PC-3 (cell line): ENCODE measurements around the gene MED13L. TPM values are rescaled to one million over a fixed set of nuclear protein-coding genes. Genes with fewer than 3 reads are reported as not detected.
"Not testable (repeated sequence)": the region's sequence is repeated elsewhere in the genome, so short reads cannot be mapped to it uniquely, and the experiment has no call there.

Experiments
- ATAC-seq: fragments of 200-7000 bp; cut with Tn5 transposase; 2 replicates; pipeline ENCODE4 v1.9.1; 2020; ENCODE audit warnings: mild to moderate bottlenecking, moderate library complexity
- BruUV-seq: library from RNA; stranded (reverse); fragments of 400-500 nt; replicated peaks from 2 replicates; lab custom pipeline; 2021; lab: Mats Ljungman, UMichigan
- CTCF ChIA-PET: fragments of 300-600 bp; sonication (Branson Sonifier 250); formaldehyde crosslinking; loops from one replicate; lab custom pipeline; 2022; ENCODE audit warnings: antibody characterized with exemption; lab: Charles Lee
- POLR2A ChIA-PET: fragments of 300-600 bp; sonication (Branson Sonifier 250); formaldehyde crosslinking; loops from one replicate; lab custom pipeline; 2022; ENCODE audit warnings: antibody characterized with exemption; ENCODE audit not compliant: unreplicated experiment; lab: Charles Lee
- DNase-seq: peaks from one replicate; pipeline ENCODE4 v3.0.0-alpha.2; 2015
- H2AFZ ChIP-seq: fragments of 300-600 bp; sonication (generic); 2 replicates; pipeline ENCODE4 v1.6.0; 2016; ENCODE audit warnings: antibody characterized with exemption, low read length
- H3F3A ChIP-seq: fragments of 300-600 bp; sonication (generic); one replicate; pipeline ENCODE4 v1.6.0; 2017; ENCODE audit warnings: antibody characterized with exemption, low read length, control low read depth, mild to moderate bottlenecking; ENCODE audit not compliant: unreplicated experiment
- H3K27ac ChIP-seq: fragments of 300-600 bp; sonication (generic); 2 replicates; pipeline ENCODE4 v1.5.1; 2016; ENCODE audit warnings: mild to moderate bottlenecking, low read length
- H3K27me3 ChIP-seq: fragments of 300-600 bp; sonication (generic); 2 replicates; pipeline ENCODE4 v1.6.1; 2016; ENCODE audit warnings: low read length, mixed read lengths
- H3K36me3 ChIP-seq: fragments of 300-600 bp; sonication (generic); 2 replicates; pipeline ENCODE4 v1.6.1; 2016; ENCODE audit warnings: low read depth, mixed run types, low read length, mixed read lengths
- H3K4me1 ChIP-seq: fragments of 300-600 bp; sonication (generic); 2 replicates; pipeline ENCODE4 v1.5.1; 2016; ENCODE audit warnings: low read length; ENCODE audit not compliant: insufficient read depth
- H3K4me2 ChIP-seq: fragments of 300-600 bp; sonication (generic); 2 replicates; pipeline ENCODE4 v1.6.0; 2016; ENCODE audit warnings: low read length
- H3K4me3 ChIP-seq: fragments of 300-600 bp; sonication (generic); 2 replicates; pipeline ENCODE4 v1.5.1; 2016; ENCODE audit warnings: mild to moderate bottlenecking, low read length, mixed read lengths
- H3K79me2 ChIP-seq: fragments of 300-600 bp; sonication (generic); 2 replicates; pipeline ENCODE4 v1.6.1; 2017; ENCODE audit warnings: low read length, mixed read lengths
- H3K9ac ChIP-seq: fragments of 300-600 bp; sonication (generic); 2 replicates; pipeline ENCODE4 v1.6.0; 2016; ENCODE audit warnings: mild to moderate bottlenecking, low read length
- H3K9me2 ChIP-seq: fragments of 300-600 bp; sonication (generic); replicated peaks from 2 replicates; pipeline ENCODE4 v1.6.1; 2016; ENCODE audit warnings: mixed run types, low read length, mixed read lengths
- H3K9me3 ChIP-seq: fragments of 300-600 bp; sonication (generic); 2 replicates; pipeline ENCODE4 v1.6.1; 2016; ENCODE audit warnings: low read length, mixed read lengths
- H4K20me1 ChIP-seq: fragments of 300-600 bp; sonication (generic); 2 replicates; pipeline ENCODE4 v1.6.1; 2016; ENCODE audit warnings: low read length, mixed read lengths
- EZH2 ChIP-seq: fragments of 300-600 bp; sonication (generic); IDR thresholded peaks from one replicate; pipeline ENCODE4 v1.6.1; 2017; ENCODE audit warnings: antibody characterized with exemption, mild to moderate bottlenecking, low read length; ENCODE audit not compliant: unreplicated experiment
- EZH2phosphoT487 ChIP-seq: fragments of 300-600 bp; sonication (generic); IDR thresholded peaks from 2 replicates; pipeline ENCODE4 v1.6.1; 2018; ENCODE audit warnings: mild to moderate bottlenecking, antibody characterized with exemption, low read length, borderline replicate concordance
- intact Hi-C: fragments of 100-400 bp; cut with micrococcal nuclease; formaldehyde crosslinking; loops from 2 replicates; pipeline ENCODE4 v1.9.0; 2023
- total RNA-seq: library from RNA; depleted of rRNA; stranded (reverse); fragments of >200 nt; gene quantifications from 2 replicates; pipeline ENCODE4 v1.2.3, GENCODE V29; 2014
- TF ChIP-seq, protein P1 (sequence below): fragments of 300-600 bp; sonication (generic); conservative IDR thresholded peaks from 2 replicates; pipeline ENCODE4 v1.5.1; 2017; ENCODE audit warnings: antibody characterized with exemption, low read depth, mild to moderate bottlenecking, low read length

The MED13L gene
- total RNA-seq, 1 experiment from 2014 or later = 61.2 TPM

DNA sequence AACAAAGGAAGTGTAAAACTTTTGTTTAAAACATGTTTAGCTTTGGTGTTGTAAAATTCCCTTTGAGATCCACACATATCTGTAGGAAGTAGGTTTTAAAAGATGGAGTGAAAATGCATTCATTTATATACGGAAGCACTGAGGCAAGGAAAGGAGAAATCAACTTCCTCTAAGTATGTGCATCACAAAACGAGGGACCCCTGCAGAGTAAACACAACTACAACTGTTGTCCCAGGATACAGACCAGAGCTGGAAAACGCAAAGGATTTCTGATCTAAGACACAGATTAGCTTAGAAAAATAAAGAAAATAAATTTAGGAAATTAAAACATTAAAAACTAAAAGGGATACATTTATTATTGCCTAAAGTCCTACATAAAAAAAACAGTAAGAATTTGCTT is 297.6 kb downstream of the MED13L start:
- TF ChIP-seq EZH2 (no peak), EZH2phosphoT487 (no peak)
- TF ChIP-seq, protein P1, sequence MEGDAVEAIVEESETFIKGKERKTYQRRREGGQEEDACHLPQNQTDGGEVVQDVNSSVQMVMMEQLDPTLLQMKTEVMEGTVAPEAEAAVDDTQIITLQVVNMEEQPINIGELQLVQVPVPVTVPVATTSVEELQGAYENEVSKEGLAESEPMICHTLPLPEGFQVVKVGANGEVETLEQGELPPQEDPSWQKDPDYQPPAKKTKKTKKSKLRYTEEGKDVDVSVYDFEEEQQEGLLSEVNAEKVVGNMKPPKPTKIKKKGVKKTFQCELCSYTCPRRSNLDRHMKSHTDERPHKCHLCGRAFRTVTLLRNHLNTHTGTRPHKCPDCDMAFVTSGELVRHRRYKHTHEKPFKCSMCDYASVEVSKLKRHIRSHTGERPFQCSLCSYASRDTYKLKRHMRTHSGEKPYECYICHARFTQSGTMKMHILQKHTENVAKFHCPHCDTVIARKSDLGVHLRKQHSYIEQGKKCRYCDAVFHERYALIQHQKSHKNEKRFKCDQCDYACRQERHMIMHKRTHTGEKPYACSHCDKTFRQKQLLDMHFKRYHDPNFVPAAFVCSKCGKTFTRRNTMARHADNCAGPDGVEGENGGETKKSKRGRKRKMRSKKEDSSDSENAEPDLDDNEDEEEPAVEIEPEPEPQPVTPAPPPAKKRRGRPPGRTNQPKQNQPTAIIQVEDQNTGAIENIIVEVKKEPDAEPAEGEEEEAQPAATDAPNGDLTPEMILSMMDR = no peak
- ATAC-seq (no peak), DNase-seq (no peak)
- Histone ChIP-seq H3K9ac (no peak overlapping the region), H3F3A (no peaks in the 10 kb centered on the region), H3K4me1 (no peaks in the 10 kb centered on the region), H3K4me2 (no peak overlapping the region), H3K79me2 (no peaks in the 10 kb centered on the region), H3K9me2 (no peaks in the 10 kb centered on the region), H3K4me3 (no peak overlapping the region), H2AFZ (no peak overlapping the region), H3K36me3 (peaks cover 43% of the 10 kb centered on the region), H3K27me3 (no peaks in the 10 kb centered on the region), H3K9me3 (no peaks in the 10 kb centered on the region), H4K20me1 (no peaks in the 10 kb centered on the region), H3K27ac (no peak overlapping the region)
- BruUV-seq = no TSS peak
- ChIA-PET POLR2A (no interaction called here), CTCF (no interaction called here)
- intact Hi-C loops = no loop called here

DNA sequence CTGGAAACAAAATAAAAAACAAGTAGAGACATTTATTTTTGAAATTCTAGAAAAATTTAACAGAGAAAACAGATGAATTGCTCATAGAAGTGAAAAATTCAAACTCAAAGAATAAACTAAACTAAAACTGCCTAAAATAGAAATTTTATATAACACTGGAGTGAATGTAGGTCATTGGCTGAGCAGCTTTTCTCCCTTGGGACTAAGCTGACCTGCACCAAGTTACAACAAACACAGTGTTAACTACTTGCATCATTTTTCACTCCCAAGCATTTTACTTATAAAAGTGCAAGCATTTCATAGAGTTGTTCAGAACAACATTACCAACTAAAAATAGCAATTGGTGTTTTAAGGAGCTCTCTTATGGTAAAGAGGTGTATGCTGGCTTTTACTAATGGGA is 298.1 kb downstream of the MED13L start:
- H3K9ac ChIP-seq = no peak overlapping the region
- TF ChIP-seq, protein P1 = no peak
- TF ChIP-seq EZH2phosphoT487 = no peak
- TF ChIP-seq EZH2 = no peak
- DNase-seq (no peak), ATAC-seq (no peak)
- H3K4me3 ChIP-seq = no peak overlapping the region
- no peak overlapping the region for H2AFZ ChIP-seq
- H3K9me3 ChIP-seq = no peaks in the 10 kb centered on the region
- H3K9me2 ChIP-seq = no peaks in the 10 kb centered on the region
- ChIA-PET CTCF (interaction anchor here (0.7 kb wide), 1 partner anchor 34 kb away, joined by 5 read pairs; no protein-coding TSS in a partner anchor), POLR2A (no interaction called here)
- peaks cover 45% of the 10 kb centered on the region for H3K36me3 ChIP-seq
- H3K27ac ChIP-seq = no peak overlapping the region
- no peaks in the 10 kb centered on the region for H3K27me3 ChIP-seq
- intact Hi-C loops = no loop called here
- no peaks in the 10 kb centered on the region for H4K20me1 ChIP-seq
- H3F3A ChIP-seq = no peaks in the 10 kb centered on the region
- H3K4me2 ChIP-seq = no peak overlapping the region
- no TSS peak for BruUV-seq
- H3K4me1 ChIP-seq = no peaks in the 10 kb centered on the region
- no peaks in the 10 kb centered on the region for H3K79me2 ChIP-seq

DNA sequence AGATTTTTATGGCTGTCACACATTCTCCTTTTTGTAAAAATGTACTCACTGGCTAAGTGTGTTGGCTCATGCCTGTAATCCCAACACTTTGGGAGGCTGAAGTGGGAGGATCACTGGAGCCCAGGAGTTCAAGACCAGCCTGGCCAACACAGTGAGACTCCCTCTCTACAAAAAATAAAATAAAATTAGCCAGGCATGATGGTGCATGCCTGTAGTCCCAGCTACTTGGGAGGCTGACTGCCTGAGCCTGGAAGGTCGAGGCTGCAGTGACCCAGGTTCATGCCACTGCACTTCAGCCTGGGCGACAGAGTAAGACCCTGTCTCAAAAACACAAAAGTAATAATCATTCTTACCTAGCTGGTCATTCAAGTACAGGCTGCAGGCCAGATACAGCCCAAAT is 300.7 kb downstream of the MED13L start:
- BruUV-seq, H3K4me3 ChIP-seq, H3K9ac ChIP-seq, H4K20me1 ChIP-seq, CTCF ChIA-PET, intact Hi-C loops, H3K9me2 ChIP-seq, H3F3A ChIP-seq, H2AFZ ChIP-seq, H3K79me2 ChIP-seq, H3K4me2 ChIP-seq, H3K27ac ChIP-seq, DNase-seq, H3K9me3 ChIP-seq, ATAC-seq, H3K27me3 ChIP-seq, H3K4me1 ChIP-seq, POLR2A ChIA-PET: not testable (repeated sequence)
- peaks cover 45% of the 10 kb centered on the region for H3K36me3 ChIP-seq
